AG09319 (cell line): ENCODE results near the gene CACNB2.
A peak's percentile ranks its signal among the peaks of the same experiment; 100 is the strongest.

Experiments
- DNase-seq: peaks from one replicate; pipeline ENCODE4 v3.0.0-alpha.2; 2010; ENCODE audit warnings: low read depth; ENCODE audit errors: extremely low read depth
- CTCF ChIP-seq: IDR thresholded peaks from 2 replicates; pipeline ENCODE4 v1.5.1; 2011; ENCODE audit warnings: low read depth, mild to moderate bottlenecking, inconsistent platforms, low read length, moderate library complexity

Gene CACNB2

GRCh38 chr10:18308600-18308999, 168.4 kb downstream of the CACNB2 start:
- no peak for TF ChIP-seq CTCF
- peak; percentile 2 for DNase-seq

DNA sequence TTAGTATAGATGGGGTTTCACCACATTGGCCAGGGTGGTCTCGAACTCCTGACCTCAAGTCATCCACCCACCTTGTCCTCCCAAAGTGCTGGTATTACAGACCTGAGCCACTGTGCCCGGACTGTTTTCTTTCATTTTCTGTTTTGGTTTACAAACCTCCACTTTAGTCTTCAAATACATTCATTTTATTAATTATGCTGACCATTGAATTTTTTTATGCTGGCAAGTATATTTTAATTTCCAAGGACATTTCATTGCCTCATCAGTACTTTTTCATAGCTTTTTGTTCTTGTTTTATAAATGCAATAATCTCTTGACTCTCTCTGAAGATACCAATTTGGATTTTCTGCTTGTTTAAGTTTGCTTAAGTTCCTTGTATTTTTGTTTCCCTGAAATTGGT, 170.5 kb downstream of the CACNB2 start:
- no peak for TF ChIP-seq CTCF
- no peak for DNase-seq

DNA sequence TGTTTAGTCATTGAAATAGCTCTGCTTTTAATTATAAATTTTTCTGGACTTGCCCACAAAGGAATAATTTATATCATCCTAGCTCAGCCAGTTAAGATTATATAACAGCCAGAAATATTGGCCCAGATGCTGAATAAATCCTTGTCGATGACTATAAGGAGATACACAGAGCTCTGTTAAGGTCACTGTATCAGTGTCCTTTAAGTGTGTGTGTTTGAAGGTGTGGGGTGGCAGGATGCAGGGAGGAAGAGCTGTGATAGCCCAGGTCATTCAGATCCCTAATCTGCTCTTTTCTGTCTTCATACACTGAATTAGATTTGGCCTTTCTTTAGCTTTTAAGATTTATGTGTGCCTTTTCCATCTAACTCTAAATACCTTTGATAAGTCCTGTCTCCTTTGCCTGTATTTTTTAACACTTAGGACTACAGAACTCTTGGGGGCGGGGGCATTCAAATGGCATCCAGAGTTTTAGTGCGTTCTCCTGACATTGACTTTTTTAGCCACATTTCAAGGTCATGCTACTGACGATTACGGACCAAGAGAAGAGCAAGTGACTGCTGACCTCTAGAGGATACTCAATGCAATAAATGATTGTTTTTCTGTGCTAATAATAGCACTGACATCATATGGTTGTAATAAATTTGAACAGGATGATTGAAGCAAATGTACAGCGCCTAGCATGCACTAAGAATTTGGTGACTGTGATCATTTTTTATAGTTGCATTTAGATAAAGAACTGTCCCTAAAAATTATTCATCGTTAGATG, 172.3 kb downstream of the CACNB2 start:
- peak; percentile 57 for TF ChIP-seq CTCF
- no peak for DNase-seq

GRCh38 chr10:18313140-18313530, 172.9 kb downstream of the CACNB2 start:
- no peak for TF ChIP-seq CTCF

DNA sequence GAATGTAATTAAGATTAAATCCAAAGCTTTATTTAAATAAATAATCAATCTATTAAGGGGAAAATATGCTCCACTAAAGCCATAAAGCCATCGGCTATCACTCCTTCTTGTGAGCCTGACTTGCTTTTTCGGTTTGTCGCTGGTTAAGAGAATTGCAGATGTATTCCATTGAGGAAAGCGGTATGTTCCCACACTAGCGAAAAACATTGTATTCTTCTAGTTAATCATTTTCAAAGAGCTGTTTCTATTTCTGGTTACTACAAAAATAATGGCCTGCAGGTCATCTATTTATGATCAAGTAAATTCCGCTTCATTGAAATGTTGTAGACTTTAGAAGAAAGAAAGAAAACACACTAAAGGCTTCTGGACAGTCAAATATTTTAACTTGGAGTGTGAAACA, 173.4 kb downstream of the CACNB2 start:
- no peak for TF ChIP-seq CTCF
- DNase-seq = no peak

More at GRCh38 chr10:18313140-18313530, 172.9 kb downstream of the CACNB2 start:
- no peak for DNase-seq

- TF ChIP-seq CTCF = no peak
- no peak for DNase-seq
Observed at GRCh38 chr10:18319628-18320027, 179.4 kb downstream of the CACNB2 start.

- DNase-seq = no peak
Observed at GRCh38 chr10:18321371-18321770, 181.1 kb downstream of the CACNB2 start.

More at GRCh38 chr10:18321371-18321770, 181.1 kb downstream of the CACNB2 start:
- no peak for TF ChIP-seq CTCF
